Measurements from ENCODE around the gene DCST2.

The DCST2 gene

GRCh38 chr1:154973344-154974101 is 60.1 kb downstream of the DCST2 start:
- FAIRE-seq = peak; percentile 99

DNA sequence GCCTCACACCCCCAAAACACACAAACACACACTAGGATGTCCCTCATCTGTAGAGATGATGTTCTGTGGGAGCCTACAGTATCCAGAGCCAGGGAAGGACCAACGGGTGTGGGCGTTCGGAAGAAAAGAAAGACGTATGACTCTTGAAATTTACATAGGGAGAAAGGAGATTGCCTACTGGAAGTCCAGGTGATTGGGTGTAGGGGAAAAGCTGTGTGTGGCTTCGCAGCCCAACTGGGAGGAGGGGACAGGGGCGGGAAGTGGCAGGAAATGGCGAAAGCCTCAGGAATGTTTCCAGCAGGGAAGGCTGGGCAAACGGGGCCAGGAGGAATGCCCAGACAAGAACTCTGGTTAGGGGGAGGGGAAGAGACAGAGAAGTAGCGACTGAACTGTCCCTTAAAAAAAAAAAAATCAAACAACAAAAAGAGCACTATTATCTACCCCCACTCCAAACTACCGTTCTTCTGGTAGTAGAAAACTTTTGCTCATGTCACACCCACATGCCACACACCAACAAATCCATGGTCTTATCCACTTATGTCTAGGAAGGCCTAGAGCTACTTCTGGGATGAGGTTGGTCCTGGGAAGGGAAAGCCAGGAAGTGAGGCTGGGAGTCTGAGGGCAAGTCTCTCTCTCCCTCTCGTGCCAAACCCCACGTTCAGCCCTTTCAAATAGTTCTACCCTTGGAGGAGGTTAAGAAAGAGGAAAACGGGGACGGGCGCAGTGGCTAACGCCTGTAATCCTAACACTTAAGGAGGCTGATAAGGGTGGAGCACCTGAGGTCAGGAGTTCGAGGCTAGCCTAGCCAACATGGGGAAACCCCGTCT is 60.9 kb downstream of the DCST2 start:
- FAIRE-seq = peak; percentile 96

DNA sequence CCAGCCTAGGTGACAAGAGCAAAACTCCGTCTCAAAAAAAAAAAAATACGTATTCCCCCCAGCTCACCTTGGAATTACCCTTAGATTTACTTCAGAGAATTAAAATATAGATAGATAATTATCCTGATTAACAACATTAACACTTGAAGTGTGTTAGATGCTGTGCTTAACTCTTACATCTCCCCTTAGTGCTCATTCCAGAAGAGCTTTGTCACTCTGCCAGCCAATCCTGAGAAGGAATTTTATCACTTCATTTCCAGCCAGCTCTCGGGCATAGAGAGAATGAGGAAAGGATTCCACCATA is 61.4 kb downstream of the DCST2 start:
- FAIRE-seq = no peak

GRCh38 chr1:154971341-154971998 is 62.1 kb downstream of the DCST2 start:
- FAIRE-seq = no peak

DNA sequence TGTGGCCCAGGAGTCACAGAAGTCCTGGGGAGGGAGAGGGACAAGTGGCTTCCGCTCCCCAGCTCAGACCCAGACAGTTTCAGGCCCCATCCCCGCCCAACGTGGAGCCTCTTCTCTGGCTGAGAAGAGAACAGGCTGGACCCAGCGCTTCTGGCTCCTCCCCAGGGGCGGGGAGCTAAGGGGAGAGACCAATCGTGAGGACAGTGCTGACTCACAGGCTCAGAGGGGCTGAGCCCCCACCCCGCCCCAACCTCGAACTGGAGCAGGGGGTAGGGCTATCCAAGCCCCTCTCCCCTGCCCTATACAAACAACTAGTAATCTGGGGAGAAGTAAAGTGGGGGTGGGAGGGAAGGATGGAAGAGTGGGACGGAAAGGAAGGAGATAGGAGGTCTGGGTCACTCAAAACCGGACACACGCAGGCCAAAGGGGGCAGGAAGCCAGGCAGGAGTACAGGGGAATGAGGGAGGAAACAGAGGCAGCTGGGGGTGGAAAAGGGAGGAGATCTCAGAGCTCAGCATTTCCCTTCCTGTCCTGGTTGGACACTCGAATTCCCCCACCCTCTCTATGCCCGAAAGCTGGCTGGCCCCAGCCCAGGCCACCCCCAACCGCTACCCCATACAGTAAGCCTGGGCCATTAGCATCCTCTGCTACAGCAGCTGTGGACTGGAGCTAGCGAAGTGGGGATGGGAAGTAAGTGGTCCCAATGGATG is 62.8 kb downstream of the DCST2 start, which contains the start of gene SHC1:
SHC1 (minus strand) TSS at position 117 of the 710 bp plus-strand sequence. CDS start 221 bp downstream, outside the sequence.
- peak; percentile 98 for FAIRE-seq

DNA sequence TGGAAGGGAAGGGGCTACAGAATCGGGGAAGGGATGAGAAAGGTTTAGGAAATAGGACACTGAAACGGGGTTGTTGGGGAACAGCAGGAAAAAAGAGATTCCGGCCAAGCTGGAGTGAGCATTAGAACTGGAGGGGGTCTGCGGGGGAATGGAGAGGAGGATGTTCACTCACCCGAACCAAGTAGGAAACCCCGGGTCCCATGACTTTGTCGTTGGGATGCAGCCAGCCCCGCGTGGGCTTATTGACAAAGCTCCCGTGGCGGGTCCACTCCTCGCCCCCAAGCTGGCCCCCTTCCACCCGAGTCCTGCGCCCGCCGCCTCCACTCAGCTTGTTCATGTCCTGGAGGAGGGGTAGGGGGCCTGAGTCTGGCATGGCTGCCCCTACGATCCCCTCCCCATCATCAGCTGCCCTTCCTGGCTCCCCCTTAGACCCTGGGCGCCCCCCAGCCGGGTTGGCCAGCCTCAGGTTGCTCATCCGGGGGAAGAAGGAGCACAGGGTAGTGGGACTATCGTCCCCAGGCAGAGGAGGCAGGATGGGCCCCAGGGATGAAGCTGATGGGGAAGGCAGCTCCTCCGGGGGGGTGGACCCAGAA is 63.6 kb downstream of the DCST2 start:
- FAIRE-seq = no peak

DNA sequence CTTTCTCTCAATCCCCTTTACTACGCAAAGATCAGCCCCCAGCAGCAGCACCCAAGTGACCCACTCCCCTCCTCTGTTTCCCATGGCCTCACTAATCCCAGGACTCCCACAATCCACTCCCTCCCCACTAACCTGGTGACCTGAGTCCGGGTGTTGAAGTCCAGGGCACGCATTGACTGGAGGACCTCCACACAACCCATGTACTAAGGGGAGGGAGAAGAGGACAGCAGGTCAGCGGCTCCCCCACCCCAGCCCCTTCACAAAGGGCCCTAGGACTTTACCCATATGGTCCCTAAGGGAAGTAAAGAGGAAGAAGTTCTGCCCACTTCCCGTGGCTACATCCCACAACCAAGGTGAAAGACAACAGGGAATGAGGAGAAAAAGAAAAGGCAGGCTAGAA is 64.3 kb downstream of the DCST2 start:
- no peak for FAIRE-seq

DNA sequence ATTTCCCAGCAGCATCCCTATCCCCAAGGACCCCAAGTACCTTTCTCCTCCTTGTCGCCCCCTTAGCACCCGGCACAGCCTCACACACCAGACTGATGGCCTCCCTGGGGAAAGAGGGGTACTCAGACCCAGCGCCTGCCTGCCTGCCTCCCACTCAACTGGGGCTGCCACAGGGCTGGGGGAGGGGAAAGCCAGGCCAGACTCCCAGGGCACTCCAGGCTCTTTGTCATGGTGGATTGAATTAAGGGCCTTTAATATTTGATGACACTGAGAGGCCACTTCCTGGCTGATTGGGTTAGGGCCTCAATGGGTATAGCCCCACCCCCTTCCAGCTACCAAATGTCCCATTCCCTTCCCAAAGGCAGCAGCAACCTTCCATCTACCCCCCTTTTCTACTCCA is 64.8 kb downstream of the DCST2 start:
- no peak for FAIRE-seq
